ENCODE results near the gene CABP7. TPM values are rescaled to one million over a fixed set of nuclear protein-coding genes. Genes with fewer than 3 reads are reported as not detected.

The CABP7 gene
- total RNA-seq, 1 donor from 2014 or later = 0.10 TPM

GRCh38 chr22:29723766-29724165 is 4.0 kb downstream of the CABP7 start:
- no peak for DNase-seq

GRCh38 chr22:29724843-29725242 is 5.0 kb downstream of the CABP7 start:
- no peak for DNase-seq

- DNase-seq = no peak
Observed at GRCh38 chr22:29726106-29726505, 6.3 kb downstream of the CABP7 start.

GRCh38 chr22:29726512-29727130 is 6.8 kb downstream of the CABP7 start:
- no peak for DNase-seq

GRCh38 chr22:29727131-29727523 is 7.3 kb downstream of the CABP7 start:
- DNase-seq = no peak

- no peak for DNase-seq
Observed at GRCh38 chr22:29729161-29729560, 9.4 kb downstream of the CABP7 start.

GRCh38 chr22:29731058-29731850 is 11.5 kb downstream of the CABP7 start:
- no peak for DNase-seq

GRCh38 chr22:29732883-29733282 is 13.1 kb downstream of the CABP7 start:
- DNase-seq = no peak

- no peak for DNase-seq
Observed at GRCh38 chr22:29733362-29734201, 13.8 kb downstream of the CABP7 start.

- DNase-seq = no peak
Observed at GRCh38 chr22:29734406-29734805, 14.6 kb downstream of the CABP7 start.

- DNase-seq = no peak
Observed at GRCh38 chr22:29734838-29735237, 15.0 kb downstream of the CABP7 start.

GRCh38 chr22:29735416-29735815 is 15.6 kb downstream of the CABP7 start:
- DNase-seq = no peak

- no peak for DNase-seq
Observed at GRCh38 chr22:29737251-29738117, 17.7 kb downstream of the CABP7 start.

- DNase-seq = no peak
Observed at GRCh38 chr22:29738118-29738815, 18.5 kb downstream of the CABP7 start.

GRCh38 chr22:29739346-29739875 is 19.6 kb downstream of the CABP7 start:
- DNase-seq = no peak

- DNase-seq = no peak
Observed at GRCh38 chr22:29740216-29740615, 20.4 kb downstream of the CABP7 start.

GRCh38 chr22:29741926-29742325 is 22.1 kb downstream of the CABP7 start:
- no peak for DNase-seq

- DNase-seq = no peak
Observed at GRCh38 chr22:29742326-29742725, 22.5 kb downstream of the CABP7 start.

GRCh38 chr22:29744902-29745301 is 25.1 kb downstream of the CABP7 start:
- peak; percentile 18 for DNase-seq

GRCh38 chr22:29747832-29748231 is 28.0 kb downstream of the CABP7 start:
- no peak for DNase-seq

GRCh38 chr22:29748248-29748893 is 28.6 kb downstream of the CABP7 start:
- no peak for DNase-seq
